ENCODE data around the gene CLEC10A. TPM values are rescaled to one million over a fixed set of nuclear protein-coding genes. Genes with fewer than 3 reads are reported as not detected.

The CLEC10A gene
- total and polyA plus RNA-seq, 2 experiments from 2014 or later: not detected

- Histone ChIP-seq H3K9me2 (ENCODE audit: insufficient read depth) (no peaks in the 10 kb centered on the region), H3K27me3 (ENCODE audit: insufficient read depth) (peaks cover 6% of the 10 kb centered on the region; the same call in 1 of the 2 replicates), H3K4me3 (no peak overlapping the region), H2AFZ (peak overlapping the region; percentile 76; the same call in 1 of the 2 replicates), H3K27ac (ENCODE audit: low read depth) (no peak overlapping the region), H3K79me2 (replicated peaks; ENCODE audit: insufficient read depth) (no peaks in the 10 kb centered on the region), H4K20me1 (replicated peaks; ENCODE audit: insufficient read depth) (no peaks in the 10 kb centered on the region; the same call in 1 of the 2 replicates), H3K36me3 (ENCODE audit: insufficient read depth) (no peaks in the 10 kb centered on the region), H3K4me1 (ENCODE audit: insufficient read depth) (no peaks in the 10 kb centered on the region; the same call in 1 of the 2 replicates), H3F3A (replicated peaks; ENCODE audit: low read depth) (0 out of 2 replicates have a peak, but pooled peaks cover 7% of the 10 kb centered on the region), H3K4me2 (no peak overlapping the region)
- ATAC-seq (no peak; the same call in 2 of the 3 replicates), DNase-seq (ENCODE audit: low spot score) (no peak)
- 0 out of 3 replicates have a peak, but pooled peaks cover 3% of the 10 kb centered on the region for H3K36me3 Mint-ChIP-seq (ENCODE audit: low read depth)
- H3K27me3 Mint-ChIP-seq (ENCODE audit: insufficient read depth, low read depth, poor library complexity): peaks cover 6% of the 10 kb centered on the region
- H3K4me1 Mint-ChIP-seq: peaks cover 11% of the 10 kb centered on the region
- no peak for TF ChIP-seq ETS1 (IDR thresholded peaks at IDR 0.05)
- TF ChIP-seq EZH2phosphoT487 (IDR thresholded peaks at IDR 0.05; ENCODE audit: unreplicated experiment): no peak
- no peak for TF ChIP-seq JUNB (IDR thresholded peaks at IDR 0.05; ENCODE audit: unreplicated experiment)
- TF ChIP-seq EZH2 (IDR thresholded peaks at IDR 0.05; ENCODE audit: low read depth, unreplicated experiment): no peak
- no peak for TF ChIP-seq REST (IDR thresholded peaks at IDR 0.05; ENCODE audit: unreplicated experiment)
- TF ChIP-seq CTCF (conservative IDR thresholded peaks at IDR 0.05; ENCODE audit: low read depth in 2 of 2): no peak
- no peak for TF ChIP-seq NANOG (IDR thresholded peaks at IDR 0.05; ENCODE audit: borderline replicate concordance)
- no peak for TF ChIP-seq ZNF114 (CRISPR knock-in tag; IDR thresholded peaks at IDR 0.05)
- no peak for TF ChIP-seq ZNF331 (CRISPR knock-in tag; IDR thresholded peaks at IDR 0.05; ENCODE audit: low read depth)
- no peak for TF ChIP-seq ZNF462 (CRISPR knock-in tag; IDR thresholded peaks at IDR 0.05)
- no peak for TF ChIP-seq STAT1 (IDR thresholded peaks at IDR 0.05; ENCODE audit: unreplicated experiment)
- TF ChIP-seq POLR2AphosphoS5 (IDR thresholded peaks at IDR 0.05; ENCODE audit: low read depth): no peak
- TF ChIP-seq CREB1 (CRISPR knock-in tag; IDR thresholded peaks at IDR 0.05; ENCODE audit: low read depth): no peak
- no peak overlapping the region for H3K4me3 Mint-ChIP-seq
- H3K9me3 Mint-ChIP-seq: peaks cover 8% of the 10 kb centered on the region
- H3K27ac Mint-ChIP-seq: no peak overlapping the region
Observed at GRCh38 chr17:7107795-7108559, 27.9 kb upstream of the CLEC10A start.

Data from GM23338 (cell line).